ENCODE results near the gene RABL6.

DNA sequence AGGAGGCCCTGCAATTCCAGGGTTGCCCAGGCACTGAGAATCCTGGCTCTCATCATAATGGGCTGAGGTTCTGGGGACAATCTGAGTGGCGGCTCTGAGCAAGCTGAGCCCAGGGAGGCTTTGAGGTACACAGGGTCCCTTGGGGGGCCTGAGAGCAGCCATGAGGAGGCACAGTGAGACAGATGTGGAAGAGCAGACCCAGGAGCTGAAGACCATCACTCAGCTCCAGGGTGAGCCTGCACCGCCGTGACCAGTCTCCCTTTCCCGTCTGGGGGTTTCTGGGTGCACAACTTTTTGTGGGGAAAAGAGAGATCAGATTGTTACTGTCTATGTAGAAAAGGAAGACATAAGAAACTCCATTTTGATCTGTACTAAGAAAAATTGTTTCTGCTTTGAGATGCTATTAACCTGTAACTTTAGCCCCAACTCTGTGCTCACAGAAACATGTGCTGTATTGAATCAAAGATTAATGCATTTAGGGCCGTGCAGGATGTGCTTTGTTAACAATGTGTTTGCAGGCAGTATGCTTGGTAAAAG, 11.4 kb upstream of the RABL6 start, which contains the start of gene CCDC183:
- TF ChIP-seq, protein P1, sequence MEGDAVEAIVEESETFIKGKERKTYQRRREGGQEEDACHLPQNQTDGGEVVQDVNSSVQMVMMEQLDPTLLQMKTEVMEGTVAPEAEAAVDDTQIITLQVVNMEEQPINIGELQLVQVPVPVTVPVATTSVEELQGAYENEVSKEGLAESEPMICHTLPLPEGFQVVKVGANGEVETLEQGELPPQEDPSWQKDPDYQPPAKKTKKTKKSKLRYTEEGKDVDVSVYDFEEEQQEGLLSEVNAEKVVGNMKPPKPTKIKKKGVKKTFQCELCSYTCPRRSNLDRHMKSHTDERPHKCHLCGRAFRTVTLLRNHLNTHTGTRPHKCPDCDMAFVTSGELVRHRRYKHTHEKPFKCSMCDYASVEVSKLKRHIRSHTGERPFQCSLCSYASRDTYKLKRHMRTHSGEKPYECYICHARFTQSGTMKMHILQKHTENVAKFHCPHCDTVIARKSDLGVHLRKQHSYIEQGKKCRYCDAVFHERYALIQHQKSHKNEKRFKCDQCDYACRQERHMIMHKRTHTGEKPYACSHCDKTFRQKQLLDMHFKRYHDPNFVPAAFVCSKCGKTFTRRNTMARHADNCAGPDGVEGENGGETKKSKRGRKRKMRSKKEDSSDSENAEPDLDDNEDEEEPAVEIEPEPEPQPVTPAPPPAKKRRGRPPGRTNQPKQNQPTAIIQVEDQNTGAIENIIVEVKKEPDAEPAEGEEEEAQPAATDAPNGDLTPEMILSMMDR (IDR thresholded peaks at IDR 0.05; ENCODE audit: insufficient read depth, low read depth, low read length) = no peak
- no peak for TF ChIP-seq EZH2 (IDR thresholded peaks at IDR 0.05; ENCODE audit: insufficient read depth, low read length)
